MCF 10A (cell line): Measurements from ENCODE around the gene PI16. TPM values are rescaled to one million over a fixed set of nuclear protein-coding genes. Genes with fewer than 3 reads are reported as not detected.

Experiments used
- BruUV-seq: library from RNA; stranded (reverse); fragments of 400-500 nt; replicated peaks from 2 replicates; lab custom pipeline; 2021; lab: Mats Ljungman, UMichigan
- CTCF ChIA-PET: fragments of 300-600 bp; sonication (Branson Sonifier 250); formaldehyde crosslinking; extraction: SDS; loops from one replicate; lab custom pipeline; 2021; ENCODE audit warnings: antibody characterized with exemption, inconsistent platforms; lab: Yijun Ruan, JAX
- POLR2A ChIA-PET: fragments of 300-600, 350-650 bp; sonication (Branson Sonifier 250); formaldehyde crosslinking; extraction: SDS; loops from one replicate; lab custom pipeline; 2020; ENCODE audit warnings: antibody characterized with exemption, inconsistent platforms; lab: Yijun Ruan, JAX
- DNase-seq: peaks from one replicate; pipeline ENCODE4 v3.0.0-alpha.2; 2018; ENCODE audit not compliant: unreplicated experiment
- H3K27ac Mint-ChIP-seq: one replicate; pipeline ENCODE4 v1.8.0; 2022; ENCODE audit warnings: mild to moderate bottlenecking, low read depth, mixed read lengths; ENCODE audit not compliant: unreplicated experiment
- H3K27me3 Mint-ChIP-seq: one replicate; pipeline ENCODE4 v1.8.0; 2022; ENCODE audit warnings: mixed read lengths; ENCODE audit not compliant: insufficient read depth, unreplicated experiment
- H3K36me3 Mint-ChIP-seq: one replicate; pipeline ENCODE4 v1.8.0; 2022; ENCODE audit warnings: mild to moderate bottlenecking, moderate library complexity, mixed read lengths; ENCODE audit not compliant: insufficient read depth, unreplicated experiment
- H3K4me1 Mint-ChIP-seq: one replicate; pipeline ENCODE4 v1.8.0; 2022; ENCODE audit warnings: mixed read lengths; ENCODE audit not compliant: insufficient read depth, unreplicated experiment
- H3K4me3 Mint-ChIP-seq: one replicate; pipeline ENCODE4 v1.8.0; 2022; ENCODE audit warnings: mild to moderate bottlenecking, moderate library complexity, mixed read lengths; ENCODE audit not compliant: unreplicated experiment
- H3K9me3 Mint-ChIP-seq: one replicate; pipeline ENCODE4 v1.8.0; 2022; ENCODE audit warnings: mixed read lengths; ENCODE audit not compliant: unreplicated experiment
- intact Hi-C: fragments of 100-400 bp; cut with micrococcal nuclease; formaldehyde crosslinking; loops from 2 replicates; pipeline ENCODE4 v1.14.1; 2022
- total RNA-seq: library from RNA; stranded (reverse); gene quantifications from 2 replicates; pipeline ENCODE4 v1.2.3, GENCODE V29; 2022
- TF ChIP-seq, protein P1 (sequence below): fragments of 200-600 bp; IDR thresholded peaks from one replicate; pipeline ENCODE4 v1.8.0; 2022; ENCODE audit warnings: antibody characterized with exemption, mild to moderate bottlenecking; ENCODE audit not compliant: unreplicated experiment

PI16 gene
- total RNA-seq, 1 experiment from 2014 or later: not detected

DNA sequence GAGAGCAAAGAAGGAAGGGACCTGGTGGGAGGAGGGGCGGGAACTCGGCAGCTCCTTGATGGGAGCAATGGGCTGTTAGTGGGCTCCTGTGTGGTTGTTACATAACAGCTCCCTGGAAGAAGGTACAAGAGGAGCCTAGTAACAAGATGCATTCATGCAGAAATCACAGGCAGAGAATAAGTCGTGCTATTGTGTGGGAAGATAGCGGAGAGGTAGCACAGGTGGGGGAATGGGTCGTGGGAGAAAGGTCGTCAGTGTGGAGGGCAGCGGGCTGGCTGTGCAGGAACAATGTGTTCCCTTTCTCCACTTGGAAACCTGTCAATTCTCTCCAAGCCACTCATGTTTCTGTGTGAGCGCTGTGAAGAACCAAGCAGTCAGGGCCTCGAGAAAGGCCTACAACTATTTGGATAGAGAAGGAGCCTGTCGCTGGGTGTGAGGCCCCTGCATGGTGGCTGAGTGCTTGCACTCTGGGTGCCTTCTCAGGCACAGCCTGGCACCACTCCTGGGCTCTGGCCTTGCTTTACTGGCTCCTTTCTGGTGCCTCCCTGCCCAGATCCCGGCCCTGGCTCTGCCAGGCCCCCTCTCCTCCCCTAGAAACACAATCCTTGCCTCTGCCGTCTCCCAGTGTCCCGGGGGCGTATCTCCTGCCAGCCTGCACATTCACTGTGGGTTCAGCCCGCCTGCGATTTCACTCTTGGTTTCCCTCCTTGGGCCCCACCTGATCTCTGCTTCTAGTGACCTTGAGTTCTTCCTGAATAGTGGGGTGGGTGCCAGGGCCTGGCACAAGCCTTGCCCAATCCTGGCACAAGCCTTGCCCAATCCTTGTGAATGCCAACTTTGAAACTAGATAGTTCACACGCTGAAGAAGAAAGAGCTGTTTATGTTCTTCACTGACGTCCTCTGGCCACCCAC, 43.5 kb downstream of the PI16 start:
- Mint-ChIP-seq H3K27ac (no peak overlapping the region), H3K36me3 (no peaks in the 10 kb centered on the region), H3K4me3 (no peak overlapping the region), H3K9me3 (no peaks in the 10 kb centered on the region), H3K4me1 (peaks cover 11% of the 10 kb centered on the region), H3K27me3 (peaks cover 30% of the 10 kb centered on the region)
- BruUV-seq: no TSS peak
- POLR2A ChIA-PET: interaction anchor here (0.7 to 1.1 kb wide), 2 partner anchors 84 to 239 kb away, joined by 3 read pairs; no protein-coding TSS in a partner anchor
- CTCF ChIA-PET: no interaction called here
- DNase-seq: peak; percentile 49
- intact Hi-C loops: no loop called here
- TF ChIP-seq, protein P1, sequence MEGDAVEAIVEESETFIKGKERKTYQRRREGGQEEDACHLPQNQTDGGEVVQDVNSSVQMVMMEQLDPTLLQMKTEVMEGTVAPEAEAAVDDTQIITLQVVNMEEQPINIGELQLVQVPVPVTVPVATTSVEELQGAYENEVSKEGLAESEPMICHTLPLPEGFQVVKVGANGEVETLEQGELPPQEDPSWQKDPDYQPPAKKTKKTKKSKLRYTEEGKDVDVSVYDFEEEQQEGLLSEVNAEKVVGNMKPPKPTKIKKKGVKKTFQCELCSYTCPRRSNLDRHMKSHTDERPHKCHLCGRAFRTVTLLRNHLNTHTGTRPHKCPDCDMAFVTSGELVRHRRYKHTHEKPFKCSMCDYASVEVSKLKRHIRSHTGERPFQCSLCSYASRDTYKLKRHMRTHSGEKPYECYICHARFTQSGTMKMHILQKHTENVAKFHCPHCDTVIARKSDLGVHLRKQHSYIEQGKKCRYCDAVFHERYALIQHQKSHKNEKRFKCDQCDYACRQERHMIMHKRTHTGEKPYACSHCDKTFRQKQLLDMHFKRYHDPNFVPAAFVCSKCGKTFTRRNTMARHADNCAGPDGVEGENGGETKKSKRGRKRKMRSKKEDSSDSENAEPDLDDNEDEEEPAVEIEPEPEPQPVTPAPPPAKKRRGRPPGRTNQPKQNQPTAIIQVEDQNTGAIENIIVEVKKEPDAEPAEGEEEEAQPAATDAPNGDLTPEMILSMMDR: no peak

DNA sequence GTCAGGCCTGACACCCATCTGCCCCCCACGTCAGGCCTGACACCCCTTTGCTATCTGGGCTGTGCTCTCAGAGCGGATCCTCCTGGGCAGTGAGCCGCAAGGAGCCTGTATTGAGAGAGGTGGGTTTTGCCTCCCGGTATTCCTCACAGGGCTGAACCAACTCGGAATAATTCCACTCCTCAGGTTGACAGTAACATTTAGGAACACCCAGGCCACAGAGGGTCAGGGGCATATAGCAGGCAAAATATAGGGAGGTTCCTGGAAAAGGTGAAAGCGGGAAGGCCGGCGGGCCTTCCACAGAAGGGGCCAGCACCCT, 44.1 kb downstream of the PI16 start:
- H3K27ac Mint-ChIP-seq: no peak overlapping the region
- ChIA-PET CTCF (no interaction called here), POLR2A (interaction anchor here (0.7 kb wide), 1 partner anchor 239 kb away, joined by 3 read pairs; no protein-coding TSS in a partner anchor)
- H3K4me3 Mint-ChIP-seq: no peak overlapping the region
- peaks cover 30% of the 10 kb centered on the region for H3K27me3 Mint-ChIP-seq
- H3K4me1 Mint-ChIP-seq: peaks cover 11% of the 10 kb centered on the region
- TF ChIP-seq, protein P1: no peak
- H3K36me3 Mint-ChIP-seq: no peaks in the 10 kb centered on the region
- intact Hi-C loops: no loop called here
- BruUV-seq: no TSS peak
- H3K9me3 Mint-ChIP-seq: no peaks in the 10 kb centered on the region
- no peak for DNase-seq

DNA sequence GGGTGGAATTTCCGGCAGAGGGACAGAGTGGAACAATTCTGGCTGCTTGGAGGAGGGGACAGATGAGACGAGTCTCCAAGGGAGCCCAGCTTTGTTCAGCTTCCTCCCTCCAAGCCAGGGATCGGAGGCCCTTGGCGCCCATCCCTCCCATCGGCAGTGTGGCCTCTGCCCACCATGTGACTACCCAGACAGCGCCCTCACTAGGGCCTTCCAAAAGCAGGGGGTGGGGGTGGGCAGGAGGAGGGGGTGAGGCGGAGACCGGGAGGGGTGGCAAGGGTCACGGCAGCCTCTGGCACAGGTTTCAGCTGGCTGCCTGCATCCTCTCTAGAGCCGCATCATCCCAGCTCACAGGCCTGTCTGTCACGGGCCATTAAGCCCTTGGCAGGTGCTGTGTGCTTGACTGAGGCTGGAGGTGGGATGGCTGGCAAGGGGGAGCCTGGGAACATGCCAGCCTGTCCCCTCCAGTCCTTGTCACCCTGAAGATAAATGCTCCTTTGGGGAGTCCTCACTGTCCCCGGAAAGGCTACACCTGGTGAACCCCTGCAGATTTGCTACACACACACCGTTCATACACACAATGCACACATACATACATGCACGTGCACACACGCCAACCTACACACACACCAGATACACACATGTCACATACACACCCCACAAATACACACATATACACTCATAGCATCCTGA, 44.7 kb downstream of the PI16 start:
- no peak overlapping the region for H3K27ac Mint-ChIP-seq
- no peak overlapping the region for H3K4me3 Mint-ChIP-seq
- no peaks in the 10 kb centered on the region for H3K9me3 Mint-ChIP-seq
- peaks cover 30% of the 10 kb centered on the region for H3K27me3 Mint-ChIP-seq
- BruUV-seq: no TSS peak
- H3K4me1 Mint-ChIP-seq: peaks cover 11% of the 10 kb centered on the region
- TF ChIP-seq, protein P1: no peak
- no peak for DNase-seq
- ChIA-PET CTCF (interaction anchor here (0.6 kb wide), 1 partner anchor 18 kb away, joined by 4 read pairs; no protein-coding TSS in a partner anchor), POLR2A (no interaction called here)
- intact Hi-C loops: no loop called here
- H3K36me3 Mint-ChIP-seq: no peaks in the 10 kb centered on the region

DNA sequence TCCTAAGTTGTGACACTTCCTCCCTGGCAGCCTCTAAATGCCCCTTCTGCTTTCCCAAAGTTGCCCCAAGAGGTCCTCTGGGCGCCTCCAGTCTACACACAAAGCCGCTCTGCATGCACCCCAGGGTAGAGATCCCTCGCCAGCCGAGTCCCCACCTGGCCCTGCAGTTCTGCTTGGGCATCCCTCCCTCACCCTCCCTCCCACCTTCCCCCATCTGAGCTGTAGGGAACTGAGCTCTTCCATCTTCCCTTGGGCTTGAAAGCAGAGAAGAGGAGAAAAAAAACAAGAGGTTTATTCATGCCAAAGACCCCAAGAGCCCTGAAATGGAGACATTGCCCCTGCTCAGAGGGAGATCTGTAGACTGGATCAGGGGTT, 45.2 kb downstream of the PI16 start:
- H3K4me3 Mint-ChIP-seq: no peak overlapping the region
- no peaks in the 10 kb centered on the region for H3K36me3 Mint-ChIP-seq
- H3K27me3 Mint-ChIP-seq: peaks cover 30% of the 10 kb centered on the region
- POLR2A ChIA-PET: no interaction called here
- TF ChIP-seq, protein P1: no peak
- BruUV-seq: no TSS peak
- H3K27ac Mint-ChIP-seq: no peak overlapping the region
- intact Hi-C loops: no loop called here
- DNase-seq: no peak
- CTCF ChIA-PET: interaction anchor here (0.6 kb wide), 1 partner anchor 18 kb away, joined by 4 read pairs; no protein-coding TSS in a partner anchor
- peaks cover 11% of the 10 kb centered on the region for H3K4me1 Mint-ChIP-seq
- H3K9me3 Mint-ChIP-seq: no peaks in the 10 kb centered on the region
